ENCODE data around the gene FERMT1. TPM values are rescaled to one million over a fixed set of nuclear protein-coding genes. Genes with fewer than 3 reads are reported as not detected.

Gene FERMT1
- total and polyA plus RNA-seq, 2 of the 4 experiments (the other 2 are of a cell fraction) = 1.8 to 2.3 TPM

GRCh38 chr20:6152777-6153176, 29.9 kb upstream of the FERMT1 start:
- no peaks in the 10 kb centered on the region for H3K4me1 ChIP-seq (ENCODE audit: control insufficient read depth, insufficient read depth, low read length)
- CTCF ChIA-PET = no interaction called here
- no peak overlapping the region for H4K5ac ChIP-seq (ENCODE audit: low read depth, low read length)
- intact Hi-C loops (cut with micrococcal nuclease) = no loop called here
- H3K23ac ChIP-seq (ENCODE audit: low read depth, low read length) = no peak overlapping the region
- DNase-seq (no peak), ATAC-seq (ENCODE audit: low read depth) (no peak)
- no peaks in the 10 kb centered on the region for H3K9me1 ChIP-seq (ENCODE audit: insufficient read depth, low read length)
- no peaks in the 10 kb centered on the region for H4K20me1 ChIP-seq (ENCODE audit: insufficient read depth, low read length)
- H2AK9ac ChIP-seq (replicated peaks; ENCODE audit: low read depth, low read length, poor library complexity) = no peak overlapping the region
- H3K4me3 ChIP-seq (ENCODE audit: insufficient read depth, low read depth, low read length) = no peak overlapping the region
- TF ChIP-seq RAD21 (IDR thresholded peaks at IDR 0.05; ENCODE audit: low read length) (no peak), CTCF (conservative IDR thresholded peaks at IDR 0.05; ENCODE audit: low read depth, low read length) (no peak), SMC3 (IDR thresholded peaks at IDR 0.05; ENCODE audit: low read depth, low read length) (no peak), MAZ (IDR thresholded peaks at IDR 0.05; ENCODE audit: borderline replicate concordance, low read depth, low read length) (no peak), NFE2L2 (IDR thresholded peaks at IDR 0.05; ENCODE audit: low read depth, low read length) (no peak), POLR2A (IDR thresholded peaks at IDR 0.05; ENCODE audit: low read depth, low read length) (no peak), USF2 (IDR thresholded peaks at IDR 0.05; ENCODE audit: low read depth, low read length) (no peak), FOS (IDR thresholded peaks at IDR 0.05; ENCODE audit: low read depth, low read length) (no peak), ELK1 (IDR thresholded peaks at IDR 0.05; ENCODE audit: borderline replicate concordance, low read depth, low read length) (no peak), MXI1 (IDR thresholded peaks at IDR 0.05; ENCODE audit: borderline replicate concordance, low read depth, low read length) (no peak), RFX5 (IDR thresholded peaks at IDR 0.05; ENCODE audit: low read depth, low read length) (no peak)
- no peak overlapping the region for H2AK5ac ChIP-seq (ENCODE audit: low read depth, low read length)
- H2BK20ac ChIP-seq (ENCODE audit: low read depth, low read length) = no peak overlapping the region
- H2AFZ ChIP-seq (replicated peaks; ENCODE audit: low read length, poor library complexity) = no peak overlapping the region
- in situ Hi-C loops (cut with MboI; ENCODE audit: low sequenced_read_pairs) = no loop called here
- no peak overlapping the region for H3K4me2 ChIP-seq (ENCODE audit: low read depth, low read length)
- dilution Hi-C loops (cut with HindIII; ENCODE audit: low sequenced_read_pairs, unreplicated experiment) = no loop called here
- H3K14ac ChIP-seq (replicated peaks; ENCODE audit: low read depth, low read length) = no peak overlapping the region
- no peak overlapping the region for H2BK5ac ChIP-seq (ENCODE audit: low read depth, low read length, poor library complexity, severe bottlenecking)
- no TSS peak for BruUV-seq (replicated peaks)
- no CpG with 5 or more reads among the region's 2 CpGs for WGBS, 2 experiments (ENCODE audit: extremely low coverage in 2 of 2, insufficient read length in 1 of 2)
- no peak overlapping the region for H2BK15ac ChIP-seq (ENCODE audit: low read depth, low read length)
- H4K8ac ChIP-seq (ENCODE audit: low read depth in 2 of 2, low read length in 2 of 2) = no peak overlapping the region
- H3K27ac ChIP-seq (ENCODE audit: insufficient read depth, low read length) = no peak overlapping the region
- no peak overlapping the region for H3K4ac ChIP-seq (ENCODE audit: low read depth, low read length)
- no peak overlapping the region for H2BK120ac ChIP-seq (ENCODE audit: low read depth, low read length)
- H3K36me3 ChIP-seq (ENCODE audit: control insufficient read depth, insufficient read depth, low read length) = no peaks in the 10 kb centered on the region
- no peaks in the 10 kb centered on the region for H3K79me1 ChIP-seq (ENCODE audit: low read depth in 1 of 2, low read length in 2 of 2)
- no peak overlapping the region for H3K56ac ChIP-seq (ENCODE audit: extremely low read depth, insufficient read depth, low read length)
- H3K18ac ChIP-seq (ENCODE audit: low read depth, low read length) = no peak overlapping the region
- H3K9ac ChIP-seq (ENCODE audit: low read depth, low read length) = no peak overlapping the region
- H3K9me3 ChIP-seq (ENCODE audit: control insufficient read depth, insufficient read depth, low read length) = no peaks in the 10 kb centered on the region
- POLR2A ChIA-PET (ENCODE audit: unreplicated experiment) = no interaction called here
- no peaks in the 10 kb centered on the region for H3K27me3 ChIP-seq (ENCODE audit: control insufficient read depth, insufficient read depth, low read length)
- H4K91ac ChIP-seq (ENCODE audit: insufficient read depth, low read depth, low read length) = no peak overlapping the region
